ENCODE data around the gene CYTH3.
A peak's percentile ranks its signal among the peaks of the same experiment; 100 is the strongest.
"Not testable (repeated sequence)": the region's sequence is repeated elsewhere in the genome, so short reads cannot be mapped to it uniquely, and the experiment has no call there.

The CYTH3 gene

GRCh38 chr7:6232116-6232515 is 40.3 kb downstream of the CYTH3 start:
- no peak for DNase-seq (ENCODE audit: low spot score)

GRCh38 chr7:6231184-6231583 is 41.2 kb downstream of the CYTH3 start:
- no peak for DNase-seq (ENCODE audit: low spot score)

GRCh38 chr7:6229284-6229683 is 43.1 kb downstream of the CYTH3 start:
- not testable (repeated sequence) for DNase-seq (ENCODE audit: low spot score)

GRCh38 chr7:6228361-6229229 is 43.8 kb downstream of the CYTH3 start:
- peak; percentile 42 for DNase-seq (ENCODE audit: low spot score)

GRCh38 chr7:6227294-6227846 is 45.1 kb downstream of the CYTH3 start:
- no peak for DNase-seq (ENCODE audit: low spot score)

GRCh38 chr7:6226194-6226799 is 46.1 kb downstream of the CYTH3 start:
- DNase-seq (ENCODE audit: low spot score), result no peak

- not testable (repeated sequence) for DNase-seq (ENCODE audit: low spot score)
Measured at GRCh38 chr7:6223411-6223810, 49.0 kb downstream of the CYTH3 start.

GRCh38 chr7:6223010-6223409 is 49.4 kb downstream of the CYTH3 start:
- not testable (repeated sequence) for DNase-seq (ENCODE audit: low spot score)

GRCh38 chr7:6221340-6222319 is 50.8 kb downstream of the CYTH3 start:
- no peak for DNase-seq (ENCODE audit: low spot score)

- DNase-seq (ENCODE audit: low spot score), result no peak
Measured at GRCh38 chr7:6218329-6218728, 54.1 kb downstream of the CYTH3 start.

GRCh38 chr7:6212008-6212407 is 60.4 kb downstream of the CYTH3 start:
- DNase-seq (ENCODE audit: low spot score), result no peak

- no peak for DNase-seq (ENCODE audit: low spot score)
Measured at GRCh38 chr7:6210621-6211372, 61.6 kb downstream of the CYTH3 start.

GRCh38 chr7:6209340-6209739 is 63.1 kb downstream of the CYTH3 start:
- no peak for DNase-seq (ENCODE audit: low spot score)

- no peak for DNase-seq (ENCODE audit: low spot score)
Measured at GRCh38 chr7:6208573-6209328, 63.7 kb downstream of the CYTH3 start.

- DNase-seq (ENCODE audit: low spot score), result no peak
Measured at GRCh38 chr7:6205971-6206660, 66.3 kb downstream of the CYTH3 start.

GRCh38 chr7:6203381-6203780 is 69.0 kb downstream of the CYTH3 start:
- DNase-seq (ENCODE audit: low spot score), result no peak

- no peak for DNase-seq (ENCODE audit: low spot score)
Measured at GRCh38 chr7:6202117-6202516, 70.3 kb downstream of the CYTH3 start.

GRCh38 chr7:6200971-6201370 is 71.5 kb downstream of the CYTH3 start:
- DNase-seq (ENCODE audit: low spot score), result no peak

- DNase-seq (ENCODE audit: low spot score), result no peak
Measured at GRCh38 chr7:6198689-6199595, 73.5 kb downstream of the CYTH3 start.
